ACHN (cell line): Measurements from ENCODE around the gene SH3D19.
"Not testable (repeated sequence)": the region's sequence is repeated elsewhere in the genome, so short reads cannot be mapped to it uniquely, and the experiment has no call there.

Experiments
- DNase-seq: peaks from one replicate; pipeline ENCODE4 v3.0.0-alpha.2; 2015
- in situ Hi-C: cut with HindIII; loops from 2 replicates; pipeline ENCODE4 v1.10.0; 2017; ENCODE audit warnings: low sequenced_read_pairs, low pct_ligation_motif_present, low pct_unique_long_range_greater_than_20kb

Gene SH3D19

DNA sequence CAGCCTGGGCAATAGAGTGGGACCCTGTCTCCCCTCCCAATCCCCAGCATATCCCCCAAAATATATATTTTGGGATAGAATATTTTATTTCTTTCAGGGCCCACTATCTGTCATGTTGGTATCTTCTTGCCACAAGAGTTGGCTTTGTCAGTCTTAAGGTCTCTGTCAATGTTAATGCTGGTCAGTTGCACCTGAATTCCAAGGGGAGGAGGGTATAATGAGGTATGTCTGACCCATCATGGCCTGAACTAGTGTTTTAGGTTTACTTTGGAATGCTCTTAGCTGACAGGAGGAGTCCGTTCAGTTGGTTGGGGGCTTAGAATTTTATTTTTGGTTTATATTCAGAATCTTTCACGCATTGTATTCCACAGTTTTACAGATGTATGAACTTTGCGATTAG, 232.2 kb downstream of the SH3D19 start:
- in situ Hi-C loops = no loop called here
- DNase-seq = no peak

GRCh38 chr4:151092488-151092887, 232.9 kb downstream of the SH3D19 start:
- DNase-seq = no peak
- in situ Hi-C loops = no loop called here

GRCh38 chr4:151091047-151091446, 234.4 kb downstream of the SH3D19 start:
- no peak for DNase-seq
- in situ Hi-C loops = no loop called here

DNA sequence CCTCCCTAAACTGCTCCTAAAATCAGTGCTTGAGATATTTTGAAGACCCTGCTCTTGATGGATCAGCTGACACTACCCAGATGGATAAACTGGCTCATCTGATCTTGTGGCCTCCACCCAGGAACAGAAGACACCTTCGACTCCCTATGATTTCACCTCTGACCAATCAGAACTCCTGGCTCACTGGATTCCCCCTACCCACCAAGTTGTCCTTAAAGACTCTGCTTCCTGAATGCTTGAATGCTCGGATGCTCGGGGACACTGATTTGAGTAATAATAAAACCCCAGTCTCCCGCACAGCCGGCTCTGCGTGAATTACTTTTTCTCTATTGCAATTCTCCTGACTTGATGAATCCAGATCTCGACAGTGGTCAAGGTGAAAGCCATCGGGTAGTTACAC, 237.9 kb downstream of the SH3D19 start:
- in situ Hi-C loops = no loop called here
- DNase-seq = no peak

- DNase-seq, in situ Hi-C loops: not testable (repeated sequence)
Observed at GRCh38 chr4:151077978-151078377, 247.4 kb downstream of the SH3D19 start.

DNA sequence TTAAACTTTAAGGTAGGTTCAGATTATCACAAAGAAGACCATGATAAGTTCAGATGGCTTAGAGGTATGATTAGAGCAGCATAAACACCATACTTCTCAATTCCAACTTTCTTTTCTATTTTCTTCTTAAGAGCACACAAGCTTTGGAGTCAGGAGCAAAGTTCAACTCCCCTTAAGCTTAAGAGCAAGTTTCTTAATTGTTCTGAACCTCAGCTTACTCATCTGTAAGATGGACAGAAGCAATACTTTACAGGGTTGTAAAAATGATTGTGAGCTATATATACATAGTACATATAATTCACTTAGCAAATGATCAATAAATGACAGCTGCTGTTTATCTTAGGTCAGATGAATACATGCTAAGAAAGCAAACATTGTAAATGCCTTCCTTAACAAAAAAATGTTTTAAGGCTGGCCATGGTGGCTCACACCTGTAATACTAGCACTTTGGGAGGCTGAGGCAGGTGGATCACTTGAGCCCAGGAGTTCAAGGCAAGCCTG, 250.9 kb downstream of the SH3D19 start:
- in situ Hi-C loops = no loop called here
- no peak for DNase-seq
